HepG2 (cell line): ENCODE results near the gene FOXD2. TPM values are rescaled to one million over a fixed set of nuclear protein-coding genes. Genes with fewer than 3 reads are reported as not detected.

Experiments
- ATAC-seq: fragments of 200-7000 bp; cut with Tn5 transposase; 3 replicates; pipeline ENCODE4 v1.9.1; 2020; ENCODE audit warnings: mild to moderate bottlenecking, moderate library complexity
- BruUV-seq: library from RNA; stranded (reverse); fragments of 400-500 nt; replicated peaks from 2 replicates; lab custom pipeline; 2021; lab: Mats Ljungman, UMichigan
- CTCF ChIA-PET: fragments of 300-600 bp; formaldehyde crosslinking; extraction: SDS; loops from one replicate; lab custom pipeline; 2021; ENCODE audit warnings: low total read pairs, inconsistent platforms, low intra/inter-chr PET ratio; lab: Yijun Ruan, JAX
- POLR2A ChIA-PET: fragments of 350-600 bp; sonication (Branson Sonifier 250); formaldehyde crosslinking; loops from one replicate; lab custom pipeline; 2020; ENCODE audit warnings: antibody characterized with exemption, inconsistent platforms; lab: Yijun Ruan, JAX
- DNase-seq: peaks from one replicate; pipeline ENCODE4 v3.0.0-alpha.2; 2015; ENCODE audit warnings: low spot score
- FAIRE-seq: peaks from 3 replicates; lab custom pipeline; 2011; peaks lifted over from hg19 to GRCh38; lab: Jason Lieb, UNC
- H2AFZ ChIP-seq: one replicate; pipeline ENCODE4 v1.6.1; 2011; ENCODE audit warnings: low read length, inconsistent platforms
- H3K27ac ChIP-seq: fragments of 300-600 bp; 3 replicates; pipeline ENCODE4 v1.8.0; 2011; ENCODE audit warnings: mixed run types, mild to moderate bottlenecking, mixed read lengths, low read length, inconsistent platforms; ENCODE audit not compliant: insufficient read depth; ENCODE audit errors: extremely low read length
- H3K27me3 ChIP-seq, 2 experiments: fragments of 200-600 bp in 1 of 2; 2 replicates in 1 of 2; 3 replicates in 1 of 2; pipeline versions ENCODE4 v1.6.0 to v1.8.0; 2011; ENCODE audit warnings: low read length in 2 of 2, mild to moderate bottlenecking in 2 of 2, moderate library complexity in 2 of 2, inconsistent platforms in 1 of 2; ENCODE audit not compliant: insufficient read depth in 2 of 2, control insufficient read depth in 1 of 2
- H3K36me3 ChIP-seq, 2 experiments: fragments of 200-600 bp in 1 of 2; replicated peaks in 1 of 2; 2 replicates in 1 of 2; 3 replicates in 1 of 2; pipeline versions ENCODE4 v1.5.1 to v1.8.0; 2011; ENCODE audit warnings: low read length in 2 of 2, inconsistent platforms in 1 of 2; ENCODE audit not compliant: insufficient read depth in 2 of 2, control insufficient read depth in 1 of 2
- H3K4me1 ChIP-seq: 2 replicates; pipeline ENCODE4 v1.5.1; 2012; ENCODE audit warnings: low read length, inconsistent platforms; ENCODE audit not compliant: insufficient read depth
- H3K4me2 ChIP-seq: 2 replicates; pipeline ENCODE4 v1.6.0; 2011; ENCODE audit warnings: low read depth, low read length, inconsistent platforms
- H3K4me3 ChIP-seq, 3 experiments: fragments of 200-600 bp in 1 of 3; sonication (generic), shearing (Covaris generic) in 1 of 3; replicated peaks in 1 of 3; 2 replicates each; pipeline ENCODE4 v1.5.1; 2011 to 2016; ENCODE audit warnings: low read length in 3 of 3, inconsistent platforms in 2 of 3, low read depth in 2 of 3, mild to moderate bottlenecking in 2 of 3, control low read depth in 1 of 3, mixed read lengths in 1 of 3; ENCODE audit not compliant: insufficient read depth in 1 of 3
- H3K79me2 ChIP-seq: one replicate; pipeline ENCODE4 v1.6.1; 2011; ENCODE audit warnings: low read length, inconsistent platforms; ENCODE audit not compliant: insufficient read depth
- H3K9ac ChIP-seq: 2 replicates; pipeline ENCODE4 v1.6.0; 2011; ENCODE audit warnings: mild to moderate bottlenecking, low read depth, low read length, inconsistent platforms; ENCODE audit not compliant: insufficient read depth
- H3K9me3 ChIP-seq: 2 replicates; pipeline ENCODE4 v1.5.1; 2012; ENCODE audit warnings: mild to moderate bottlenecking, low read length
- H4K20me1 ChIP-seq: 2 replicates; pipeline ENCODE4 v1.6.0; 2011; ENCODE audit warnings: inconsistent platforms, mild to moderate bottlenecking, low read length, moderate library complexity; ENCODE audit not compliant: insufficient read depth
- BRF2 ChIP-seq: sonication (generic); formaldehyde crosslinking; IDR thresholded peaks from 2 replicates; pipeline ENCODE4 v1.8.1; 2022; ENCODE audit warnings: mild to moderate bottlenecking, missing genetic modification reagents
- GABPB1 ChIP-seq: IDR thresholded peaks from 2 replicates; pipeline ENCODE4 v1.6.1; 2016; ENCODE audit warnings: mild to moderate bottlenecking, missing genetic modification reagents, moderate library complexity, missing compliant biosample characterization
- HNRNPH1 ChIP-seq: fragments of 200-400 bp; formaldehyde crosslinking; optimal IDR thresholded peaks from 2 replicates; pipeline ENCODE3; 2017; ENCODE audit warnings: mild to moderate bottlenecking, low read depth, low read length
- PRDM10 ChIP-seq: sonication (generic); formaldehyde crosslinking; IDR thresholded peaks from 2 replicates; pipeline ENCODE4 v1.4.0; 2020; ENCODE audit warnings: low read depth, missing genetic modification reagents
- ZFP91 ChIP-seq: sonication (generic); formaldehyde crosslinking; IDR thresholded peaks from 2 replicates; pipeline ENCODE4 v1.9.0; 2022; ENCODE audit warnings: missing genetic modification reagents, mild to moderate bottlenecking, borderline replicate concordance
- ZFYVE20 ChIP-seq: sonication (generic); formaldehyde crosslinking; IDR thresholded peaks from 2 replicates; pipeline ENCODE4 v1.8.0; 2023; ENCODE audit warnings: low read depth, mild to moderate bottlenecking, moderate library complexity, missing genetic modification reagents, borderline replicate concordance
- ZNF337 ChIP-seq: sonication (generic); formaldehyde crosslinking; IDR thresholded peaks from 2 replicates; pipeline ENCODE4 v1.5.1; 2020; ENCODE audit warnings: missing genetic modification reagents, low read depth, mild to moderate bottlenecking, borderline replicate concordance
- ZNF557 ChIP-seq: sonication (generic); formaldehyde crosslinking; IDR thresholded peaks from 2 replicates; pipeline ENCODE4 v1.4.0; 2020; ENCODE audit warnings: missing genetic modification reagents
- ZNF644 ChIP-seq: IDR thresholded peaks from 2 replicates; pipeline ENCODE4 v1.6.1; 2016; ENCODE audit warnings: low read depth
- ZNF720 ChIP-seq: sonication (generic); formaldehyde crosslinking; IDR thresholded peaks from 2 replicates; pipeline ENCODE4 v1.4.0; 2020; ENCODE audit warnings: missing genetic modification reagents
- ZSCAN5A ChIP-seq: sonication (generic); formaldehyde crosslinking; IDR thresholded peaks from 2 replicates; pipeline ENCODE4 v1.8.0; 2022; ENCODE audit warnings: mild to moderate bottlenecking, missing genetic modification reagents, borderline replicate concordance
- WGBS: methylation state at CpG from one replicate; pipeline ENCODE4 v1.1.6; 2017; ENCODE audit warnings: low lambda C conversion rate; 5-methylcytosine and 5-hydroxymethylcytosine counted together
- in situ Hi-C: cut with HindIII; loops from 2 replicates; pipeline ENCODE4 v1.10.0; 2017; ENCODE audit warnings: low pct_unique_long_range_greater_than_20kb; ENCODE audit not compliant: extremely low pct_ligation_motif_present
- intact Hi-C: fragments of 100-400 bp; cut with micrococcal nuclease; formaldehyde crosslinking; loops from one replicate; pipeline ENCODE4 v1.10.0; 2022; ENCODE audit not compliant: unreplicated experiment
- polyA plus RNA-seq, 8 experiments: library from polyadenylated mRNA; depleted of rRNA in 3 of 8; stranded (reverse) in 7 of 8; unstranded in 1 of 8; fragments of >200 nt; fragmentation: Illumina TruSeq in 4 of 8; extraction: Trizol in 4 of 8; gene quantifications; 2 replicates each; pipeline versions ENCODE4 v1.2.1 to v1.2.3, GENCODE V29; 2011 to 2016; ENCODE audit warnings: low read depth in 4 of 8, missing spikeins in 1 of 8, mixed read lengths in 1 of 8; ENCODE audit not compliant: insufficient read depth in 1 of 8
- total RNA-seq, 5 experiments: library from RNA; depleted of rRNA; stranded (reverse); fragments of >200 nt; fragmentation: Illumina TruSeq; extraction: Trizol; gene quantifications; 2 replicates each; pipeline ENCODE4 v1.2.3, GENCODE V29; 2016; ENCODE audit warnings: low read depth in 1 of 5

FOXD2 gene
- total and polyA plus RNA-seq, 2 of the 13 experiments (the other 11 are each of a cell fraction or from before 2014, with no cell fraction given) = 0.01 to 0.09 TPM

GRCh38 chr1:47449822-47450552 is 12.1 kb downstream of the FOXD2 start (continued):
- TF ChIP-seq ZFP91 (0 out of 2 replicates have a peak, but pooled peaks have one; percentile 16), ZSCAN5A (CRISPR knock-in tag) (0 out of 2 replicates have a peak, but pooled peaks have one; percentile 30), ZNF557 (CRISPR knock-in tag) (no peak), ZNF337 (no peak)

GRCh38 chr1:47450606-47451005 is 12.8 kb downstream of the FOXD2 start:
- H3K4me1 ChIP-seq = no peaks in the 10 kb centered on the region
- intact Hi-C loops (loop anchor here (1.0 to 5.0 kb wide), 2 partner anchors 260 to 277 kb away; no protein-coding TSS in a partner anchor), in situ Hi-C loops (loop anchor here (5.0 kb wide), 1 partner anchor 262 kb away; no protein-coding TSS in a partner anchor)
- FAIRE-seq (no peak), DNase-seq (no peak), ATAC-seq (no peak)
- H3K9me3 ChIP-seq = no peaks in the 10 kb centered on the region
- no peak overlapping the region for H3K27ac ChIP-seq
- H3K9ac ChIP-seq = no peak overlapping the region
- H3K27me3 ChIP-seq = peaks cover 10 to 73% of the 10 kb centered on the region in 2 experiments; a peak in 4 of 5 replicates
- 0 out of 2 replicates have a peak, but pooled peaks cover 4% of the 10 kb centered on the region for H4K20me1 ChIP-seq
- H3K4me3 ChIP-seq = no peak overlapping the region
- H2AFZ ChIP-seq = no peak overlapping the region
- H3K4me2 ChIP-seq = no peak overlapping the region
- H3K36me3 ChIP-seq = no peaks in the 10 kb centered on the region
- no peaks in the 10 kb centered on the region for H3K79me2 ChIP-seq
- no TSS peak for BruUV-seq
- 36% methylated on average over 3 of the region's 4 CpGs for WGBS
- POLR2A ChIA-PET = no interaction called here
- CTCF ChIA-PET = interaction anchor here (1.2 kb wide), 1 partner anchor 260 kb away, joined by 5 read pairs; no protein-coding TSS in a partner anchor
- TF ChIP-seq BRF2 (no peak), ZNF644 (no peak), HNRNPH1 (no peak), ZFYVE20 (no peak), ZNF720 (CRISPR knock-in tag) (no peak), PRDM10 (CRISPR knock-in tag) (no peak), GABPB1 (CRISPR knock-in tag) (no peak)
